A549 treated with Hydrocortisone at 1 μM for 4 hours (cell line): ENCODE data around the gene DYNC1LI2. TPM values are rescaled to one million over a fixed set of nuclear protein-coding genes. Genes with fewer than 3 reads are reported as not detected.

Experiments
- total RNA-seq: library from RNA; stranded (reverse); fragments of 200-300 nt; extraction: Qiagen RNA extraction; gene quantifications from 5 replicates; pipeline ENCODE4 v1.2.3, GENCODE V29; 2022

DYNC1LI2 gene
- total RNA-seq: 38.1 to 67.8 TPM (median 49.2 TPM) in 5 replicates

DNA sequence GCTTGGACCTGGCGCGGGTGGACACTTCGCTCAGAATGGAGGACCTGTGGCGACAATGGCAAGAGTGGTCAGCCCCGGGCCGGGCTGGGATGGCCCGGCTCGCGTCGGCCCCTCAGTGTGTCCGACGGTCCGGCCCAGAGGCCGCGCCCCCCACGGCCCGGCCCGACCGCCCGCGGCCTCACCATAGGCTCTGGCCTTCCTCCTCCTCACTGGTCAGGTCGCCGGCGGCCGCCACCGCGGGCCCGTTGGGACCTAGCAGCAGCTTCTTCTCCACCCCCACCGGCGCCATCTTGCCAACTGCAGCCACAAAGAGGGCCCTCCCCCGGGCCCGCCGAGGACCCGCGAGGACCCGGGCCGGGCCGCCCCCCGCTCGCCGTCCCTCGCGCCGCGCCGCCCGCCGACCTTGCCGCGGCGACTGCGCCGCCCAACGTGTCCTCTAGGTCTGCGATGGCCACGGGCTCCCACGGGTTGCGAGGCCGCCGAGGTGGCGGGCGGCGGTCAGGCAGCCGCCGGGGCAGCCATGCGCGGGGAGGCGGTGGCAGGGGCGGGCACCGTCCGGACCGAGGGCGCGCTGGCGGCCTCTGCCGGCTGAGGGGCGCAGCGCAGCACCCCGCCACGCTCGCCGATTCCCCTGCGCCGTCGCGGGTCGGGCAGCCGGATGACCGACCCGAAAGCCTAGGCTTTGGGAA is at the start of gene DYNC1LI2:
TSS of gene DYNC1LI2 (minus strand) at position 307 of the 689 bp plus-strand sequence. CDS start at position 289, 18 bp downstream.

DNA sequence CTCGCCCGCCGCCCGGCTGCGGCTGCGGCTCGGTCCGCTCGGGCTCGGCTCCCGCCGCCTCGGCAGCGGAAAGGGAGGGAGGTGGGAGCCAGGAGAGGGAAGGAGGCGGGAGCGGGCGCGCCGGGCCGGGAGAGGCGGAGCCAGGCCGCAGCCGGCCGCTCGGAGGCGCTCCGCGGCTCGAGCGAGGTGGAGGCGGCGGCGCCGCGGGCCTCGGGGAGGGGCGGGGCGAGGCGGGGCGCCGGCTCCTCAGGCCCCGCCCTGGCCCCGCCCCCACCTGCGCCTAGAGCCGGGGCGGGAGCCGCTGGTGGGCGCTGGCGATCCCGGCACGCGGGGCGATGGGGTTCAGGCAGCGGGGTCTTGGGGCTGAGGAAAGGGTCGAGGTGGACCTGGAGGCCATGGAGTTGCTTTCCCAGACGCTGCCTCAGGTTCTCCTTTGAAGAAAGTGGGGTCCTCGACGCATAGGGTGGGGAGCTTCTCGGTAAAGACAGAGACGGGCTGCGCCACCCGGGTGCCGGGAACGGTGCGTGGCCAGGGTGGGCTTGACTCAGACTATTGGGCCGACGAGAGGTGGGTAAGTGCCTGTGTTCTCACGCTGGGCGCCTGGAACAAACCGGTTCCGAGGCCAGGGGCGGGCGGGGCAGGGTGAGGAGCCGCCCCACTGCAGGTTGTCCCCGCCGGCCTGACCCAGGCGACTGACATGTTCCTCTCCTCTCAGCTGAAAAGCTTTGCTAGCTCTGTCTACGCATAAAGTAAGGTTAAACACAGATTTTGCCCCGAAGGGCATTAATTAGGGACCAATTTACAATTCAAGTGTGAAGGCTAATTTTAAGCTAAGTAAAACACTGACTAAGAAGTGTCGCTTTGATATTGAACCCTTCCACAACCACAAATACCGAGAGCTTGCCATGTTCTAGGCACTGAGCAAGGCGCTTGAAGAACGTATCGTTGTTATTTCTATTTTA is 54.5 kb downstream of the DYNC1LI2 start, which contains the start of gene CMTM4:
TSS of gene CMTM4 (minus strand) at position 75 of the 962 bp plus-strand sequence. CDS start 218 bp downstream, outside the sequence.

Other genes with a start within 250 kb of the DYNC1LI2 start
- gene TK2, start 201.5 kb downstream of the DYNC1LI2 start, total RNA-seq: 17.6 to 24.7 TPM (median 18.6 TPM) in 5 replicates
- gene CKLF, start 199.0 kb downstream of the DYNC1LI2 start, total RNA-seq: 55.4 to 72.7 TPM (median 64.0 TPM) in 5 replicates
- 0.71 to 1.5 TPM (median 0.96 TPM) in 5 replicates for gene CMTM1, start 185.2 kb downstream of the DYNC1LI2 start, total RNA-seq
- not detected in 5 replicates for gene CMTM2, start 172.1 kb downstream of the DYNC1LI2 start, total RNA-seq
- gene CMTM3, start 146.9 kb downstream of the DYNC1LI2 start, total RNA-seq: 94.0 to 99.9 TPM (median 98.6 TPM) in 5 replicates
- gene CMTM4, start 54.9 kb downstream of the DYNC1LI2 start, total RNA-seq: 20.6 to 41.2 TPM (median 34.9 TPM) in 5 replicates
- 0.06 TPM in 1 of 5 replicates, not detected in the others for gene TERB1, start 50.0 kb upstream of the DYNC1LI2 start, total RNA-seq
- gene NAE1, start 79.4 kb upstream of the DYNC1LI2 start, total RNA-seq: 59.8 to 73.7 TPM (median 69.0 TPM) in 5 replicates
- 0.09 TPM in 1 of 5 replicates, not detected in the others for gene CA7, start 92.8 kb upstream of the DYNC1LI2 start, total RNA-seq
- 4.6 to 8.2 TPM (median 6.3 TPM) in 5 replicates for gene PDP2, start 128.9 kb upstream of the DYNC1LI2 start, total RNA-seq
- 5.9 to 7.4 TPM (median 6.6 TPM) in 5 replicates for gene CDH16, start 167.3 kb upstream of the DYNC1LI2 start, total RNA-seq
- 39.6 to 64.4 TPM (median 54.9 TPM) in 5 replicates for gene RRAD, start 173.9 kb upstream of the DYNC1LI2 start, total RNA-seq
- gene CIAO2B, start 182.8 kb upstream of the DYNC1LI2 start, total RNA-seq: 127 to 194 TPM (median 183 TPM) in 5 replicates
- gene CES2, start 183.9 kb upstream of the DYNC1LI2 start, total RNA-seq: 32.6 to 40.2 TPM (median 35.1 TPM) in 5 replicates
- gene CES3, start 209.7 kb upstream of the DYNC1LI2 start, total RNA-seq: 2.0 to 2.5 TPM (median 2.5 TPM) in 5 replicates
- 3.4 to 4.1 TPM (median 3.7 TPM) in 5 replicates for gene CES4A, start 237.0 kb upstream of the DYNC1LI2 start, total RNA-seq